OCI-LY1 (cell line): ENCODE results near the gene TMEM144.

Experiments used
- H2AFZ ChIP-seq: fragments of 200-600 bp; sonication (generic), shearing (Covaris generic); 2 replicates; pipeline ENCODE4 v1.6.0; 2014; ENCODE audit warnings: antibody characterized with exemption, mild to moderate bottlenecking, low read length
- H3F3A ChIP-seq: fragments of 200-600 bp; sonication (generic), shearing (Covaris generic); 2 replicates; pipeline ENCODE4 v1.6.0; 2014; ENCODE audit warnings: mild to moderate bottlenecking, antibody characterized with exemption, low read length, moderate library complexity; ENCODE audit not compliant: insufficient read depth
- H3K27ac ChIP-seq: fragments of 200-600 bp; sonication (generic); 2 replicates; pipeline ENCODE4 v1.5.1; 2014; ENCODE audit warnings: low read length, mixed run types, mild to moderate bottlenecking, low read depth; ENCODE audit not compliant: poor library complexity, severe bottlenecking
- H3K27me3 ChIP-seq: fragments of 200-600 bp; sonication (generic); 2 replicates; pipeline ENCODE4 v1.6.0; 2014; ENCODE audit warnings: antibody characterized with exemption, mild to moderate bottlenecking, low read length, moderate library complexity; ENCODE audit not compliant: insufficient read depth
- H3K36me3 ChIP-seq: fragments of 200-600 bp; sonication (generic); 2 replicates; pipeline ENCODE4 v1.6.1; 2014; ENCODE audit warnings: mild to moderate bottlenecking, antibody characterized with exemption, low read length, moderate library complexity, mixed read lengths; ENCODE audit not compliant: insufficient read depth
- H3K4me1 ChIP-seq: fragments of 200-600 bp; sonication (generic); 2 replicates; pipeline ENCODE4 v1.5.1; 2014; ENCODE audit warnings: mild to moderate bottlenecking, low read length, moderate library complexity; ENCODE audit not compliant: insufficient read depth, severe bottlenecking
- H3K4me2 ChIP-seq: fragments of 200-600 bp; sonication (generic), shearing (Covaris generic); 2 replicates; pipeline ENCODE4 v1.6.1; 2014; ENCODE audit warnings: low read length
- H3K4me3 ChIP-seq: fragments of 200-600 bp; sonication (generic); 2 replicates; pipeline ENCODE4 v1.5.1; 2014; ENCODE audit warnings: low read length, low read depth, mild to moderate bottlenecking, mixed read lengths; ENCODE audit not compliant: poor library complexity, severe bottlenecking
- H3K79me2 ChIP-seq: fragments of 200-600 bp; shearing (Covaris generic); 2 replicates; pipeline ENCODE4 v1.6.1; 2016; ENCODE audit warnings: mixed run types, low read length, mixed read lengths; ENCODE audit not compliant: insufficient read depth
- H3K9ac ChIP-seq: fragments of 200-600 bp; sonication (generic), shearing (Covaris generic); 2 replicates; pipeline ENCODE4 v1.6.1; 2014; ENCODE audit warnings: mild to moderate bottlenecking, low read length, mixed read lengths
- H3K9me2 ChIP-seq: fragments of 200-600 bp; sonication (generic), shearing (Covaris generic); 2 replicates; pipeline ENCODE4 v1.6.1; 2014; ENCODE audit warnings: low read depth, mild to moderate bottlenecking, low read length, mixed read lengths
- H3K9me3 ChIP-seq: fragments of 200-600 bp; shearing (Covaris generic); 2 replicates; pipeline ENCODE4 v1.6.1; 2014; ENCODE audit warnings: low read length, mixed read lengths
- H4K20me1 ChIP-seq: fragments of 200-600 bp; sonication (generic), shearing (Covaris generic); 2 replicates; pipeline ENCODE4 v1.6.0; 2016; ENCODE audit warnings: mild to moderate bottlenecking, low read length; ENCODE audit not compliant: insufficient read depth
- CTCF ChIP-seq: fragments of 200-600 bp; sonication (generic), shearing (Covaris generic); IDR thresholded peaks from 2 replicates; pipeline ENCODE4 v1.5.1; 2017; ENCODE audit warnings: mild to moderate bottlenecking, antibody characterized with exemption, low read length, moderate library complexity, mixed read lengths
- EZH2 ChIP-seq: fragments of 200-600 bp; sonication (generic), shearing (Covaris generic); IDR thresholded peaks from 2 replicates; pipeline ENCODE4 v1.8.0; 2017; ENCODE audit warnings: borderline replicate concordance, mixed run types, mild to moderate bottlenecking, antibody characterized with exemption, low read length, moderate library complexity, mixed read lengths

TMEM144 gene

GRCh38 chr4:158163941-158164767 lies 46.1 kb upstream of the TMEM144 start:
- H3K4me3 ChIP-seq = no peak overlapping the region
- no peak overlapping the region for H2AFZ ChIP-seq
- H3K4me1 ChIP-seq = no peaks in the 10 kb centered on the region
- TF ChIP-seq CTCF (no peak), EZH2 (no peak)
- H3K79me2 ChIP-seq = no peaks in the 10 kb centered on the region
- H3K9ac ChIP-seq = no peak overlapping the region
- no peak overlapping the region for H3K27ac ChIP-seq
- no peaks in the 10 kb centered on the region for H3F3A ChIP-seq
- H3K4me2 ChIP-seq = no peak overlapping the region
- H3K9me2 ChIP-seq = no peaks in the 10 kb centered on the region
- H3K27me3 ChIP-seq = no peaks in the 10 kb centered on the region
- H3K9me3 ChIP-seq = no peaks in the 10 kb centered on the region
- no peaks in the 10 kb centered on the region for H4K20me1 ChIP-seq
- H3K36me3 ChIP-seq = no peaks in the 10 kb centered on the region

- Histone ChIP-seq H3K36me3 (no peaks in the 10 kb centered on the region), H3K4me2 (no peak overlapping the region), H3K9me2 (no peaks in the 10 kb centered on the region), H3K27ac (no peak overlapping the region), H3K27me3 (no peaks in the 10 kb centered on the region), H4K20me1 (no peaks in the 10 kb centered on the region), H2AFZ (no peak overlapping the region), H3K4me3 (no peak overlapping the region), H3F3A (no peaks in the 10 kb centered on the region), H3K9ac (no peak overlapping the region), H3K4me1 (no peaks in the 10 kb centered on the region), H3K79me2 (no peaks in the 10 kb centered on the region), H3K9me3 (no peaks in the 10 kb centered on the region)
- TF ChIP-seq CTCF (no peak), EZH2 (no peak)
These were observed 45.5 kb upstream of the TMEM144 start for GRCh38 chr4:158164768-158165213.

- Histone ChIP-seq H3K9ac (no peak overlapping the region), H4K20me1 (no peaks in the 10 kb centered on the region), H3K27me3 (no peaks in the 10 kb centered on the region), H2AFZ (no peak overlapping the region), H3K9me2 (no peaks in the 10 kb centered on the region), H3F3A (no peaks in the 10 kb centered on the region), H3K4me2 (no peak overlapping the region), H3K4me1 (no peaks in the 10 kb centered on the region), H3K4me3 (no peak overlapping the region), H3K36me3 (no peaks in the 10 kb centered on the region), H3K27ac (no peak overlapping the region), H3K9me3 (no peaks in the 10 kb centered on the region), H3K79me2 (no peaks in the 10 kb centered on the region)
- TF ChIP-seq EZH2 = no peak
- TF ChIP-seq CTCF = no peak
These were observed 43.6 kb upstream of the TMEM144 start for GRCh38 chr4:158166701-158167100.
